Endothelial cell of umbilical vein (primary cell): ENCODE measurements around the gene TTBK1. TPM values are rescaled to one million over a fixed set of nuclear protein-coding genes. Genes with fewer than 3 reads are reported as not detected.

Source experiments
- BruUV-seq: library from RNA; stranded (reverse); fragments of 400-500 nt; replicated peaks from 2 replicates; lab custom pipeline; 2021; lab: Mats Ljungman, UMichigan
- CTCF ChIA-PET: fragments of 300-600, 350-600 bp; sonication (Branson Sonifier 250); formaldehyde crosslinking; loops from one replicate; lab custom pipeline; 2021; ENCODE audit warnings: antibody characterized with exemption, inconsistent platforms; lab: Charles Lee
- POLR2A ChIA-PET: fragments of 300-600, 350-600 bp; sonication (Branson Sonifier 250); formaldehyde crosslinking; loops from one replicate; lab custom pipeline; 2021; ENCODE audit warnings: antibody characterized with exemption, inconsistent platforms; lab: Charles Lee
- DNase-seq: peaks from one replicate; pipeline ENCODE4 v3.0.0-alpha.2; 2011; ENCODE audit warnings: low read depth, low spot score
- FAIRE-seq: peaks from 2 replicates; lab custom pipeline; 2011; peaks lifted over from hg19 to GRCh38; lab: Jason Lieb, UNC
- H2AFZ ChIP-seq: 2 replicates; pipeline ENCODE4 v1.6.0; 2012; ENCODE audit warnings: low read depth, low read length, control low read depth, inconsistent platforms
- H3K27ac ChIP-seq: 2 replicates; pipeline ENCODE4 v1.5.1; 2011; ENCODE audit warnings: low read depth, mild to moderate bottlenecking, control low read depth, low read length, moderate library complexity; ENCODE audit not compliant: insufficient read depth
- H3K27me3 ChIP-seq, 2 experiments: 2 replicates each; pipeline versions ENCODE4 v1.6.0 to v1.6.1; 2011; ENCODE audit warnings: low read length in 2 of 2, mixed read lengths in 1 of 2; ENCODE audit not compliant: control insufficient read depth in 2 of 2, insufficient read depth in 2 of 2
- H3K36me3 ChIP-seq, 2 experiments: 2 replicates in 1 of 2; 3 replicates in 1 of 2; pipeline ENCODE4 v1.5.1; 2011; ENCODE audit warnings: low read length in 2 of 2, mild to moderate bottlenecking in 1 of 2, moderate library complexity in 1 of 2; ENCODE audit not compliant: control insufficient read depth in 2 of 2, insufficient read depth in 2 of 2; ENCODE audit errors: extremely low read depth in 1 of 2
- H3K4me1 ChIP-seq: 3 replicates; pipeline ENCODE4 v1.5.1; 2011; ENCODE audit warnings: mild to moderate bottlenecking, low read length; ENCODE audit not compliant: control insufficient read depth, insufficient read depth; ENCODE audit errors: extremely low read depth
- H3K4me2 ChIP-seq: 2 replicates; pipeline ENCODE4 v1.6.1; 2011; ENCODE audit warnings: low read length, control low read depth, mixed read lengths; ENCODE audit not compliant: insufficient read depth
- H3K4me3 ChIP-seq, 3 experiments: fragments of 200-600 bp in 1 of 3; sonication (generic), shearing (Covaris generic) in 1 of 3; replicated peaks in 1 of 3; 2 replicates each; pipeline ENCODE4 v1.5.1; 2011 to 2016; ENCODE audit warnings: control low read depth in 3 of 3, low read length in 3 of 3, mild to moderate bottlenecking in 2 of 3, inconsistent platforms in 1 of 3, low read depth in 1 of 3, moderate library complexity in 1 of 3; ENCODE audit not compliant: insufficient read depth in 1 of 3
- H3K79me2 ChIP-seq: 2 replicates; pipeline ENCODE4 v1.6.0; 2012; ENCODE audit warnings: low read length, inconsistent platforms; ENCODE audit not compliant: control insufficient read depth, insufficient read depth
- H3K9ac ChIP-seq: replicated peaks from 2 replicates; pipeline ENCODE3; 2011; ENCODE audit warnings: low read length, control low read depth; ENCODE audit not compliant: insufficient read depth; ENCODE audit errors: extremely low read depth
- H3K9me1 ChIP-seq: replicated peaks from 3 replicates; pipeline ENCODE4 v1.6.0; 2011; ENCODE audit warnings: mild to moderate bottlenecking, low read length; ENCODE audit not compliant: control insufficient read depth, insufficient read depth; ENCODE audit errors: extremely low read depth
- H3K9me3 ChIP-seq: replicated peaks from 2 replicates; pipeline ENCODE4 v1.5.1; 2012; ENCODE audit warnings: low read length, inconsistent platforms; ENCODE audit not compliant: control insufficient read depth, insufficient read depth
- H4K20me1 ChIP-seq: replicated peaks from 2 replicates; pipeline ENCODE3; 2011; ENCODE audit warnings: mild to moderate bottlenecking, low read length; ENCODE audit not compliant: control insufficient read depth, insufficient read depth; ENCODE audit errors: extremely low read depth
- CTCF ChIP-seq, 2 donors: IDR thresholded peaks; 1 replicate in 1 of 2; 2 replicates in 1 of 2; pipeline ENCODE4 v1.5.1; 2011; ENCODE audit warnings: low read length in 2 of 2, mild to moderate bottlenecking in 2 of 2, moderate library complexity in 2 of 2, control low read depth in 1 of 2, inconsistent platforms in 1 of 2, low read depth in 1 of 2; ENCODE audit not compliant: insufficient read depth in 1 of 2; ENCODE audit errors: extremely low read depth in 1 of 2
- FOS ChIP-seq: IDR thresholded peaks from 2 replicates; pipeline ENCODE4 v1.6.1; 2011; ENCODE audit warnings: mild to moderate bottlenecking, low read length, moderate library complexity, borderline replicate concordance; ENCODE audit not compliant: insufficient read depth
- GATA2 ChIP-seq: IDR thresholded peaks from 2 replicates; pipeline ENCODE4 v1.7.0; 2011; ENCODE audit warnings: low read depth, mild to moderate bottlenecking, moderate library complexity, mixed read lengths, low read length; ENCODE audit not compliant: insufficient read length, insufficient read depth
- JUN ChIP-seq: IDR thresholded peaks from 2 replicates; pipeline ENCODE4 v1.6.1; 2011; ENCODE audit warnings: borderline replicate concordance, low read depth; ENCODE audit not compliant: insufficient read length, insufficient read depth
- POLR2A ChIP-seq: IDR thresholded peaks from 2 replicates; pipeline ENCODE4 v1.6.1; 2012; ENCODE audit warnings: low read depth, mild to moderate bottlenecking, control low read depth, low read length
- POLR2AphosphoS5 ChIP-seq: IDR thresholded peaks from 2 replicates; pipeline ENCODE4 v1.6.1; 2012; ENCODE audit warnings: low read depth, mild to moderate bottlenecking, control low read depth, low read length, moderate library complexity; ENCODE audit not compliant: insufficient read depth
- dilution Hi-C: fragments of 300-500 bp; cut with MboI; formaldehyde crosslinking; loops from one replicate; pipeline ENCODE4 v1.15.0; 2019; ENCODE audit warnings: low sequenced_read_pairs; ENCODE audit not compliant: extremely low pct_ligation_motif_present
- intact Hi-C: fragments of 100-400 bp; cut with micrococcal nuclease; formaldehyde crosslinking; loops from one replicate; pipeline ENCODE4 v1.10.0; 2022
- polyA plus RNA-seq, 4 experiments: library from polyadenylated mRNA; depleted of rRNA in 3 of 4; stranded (reverse) in 3 of 4; unstranded in 1 of 4; fragments of >200 nt; gene quantifications; 2 replicates each; pipeline versions ENCODE4 v1.2.1 to v1.2.3, GENCODE V29; 2011 to 2012; ENCODE audit warnings: missing spikeins in 1 of 4
- total RNA-seq: library from RNA; stranded (reverse); gene quantifications from 2 replicates; pipeline ENCODE4 v1.2.3, GENCODE V29; 2021

TTBK1 gene
- total and polyA plus RNA-seq, 2 donors (not counting 3 experiments of a cell fraction or from before 2014, with no cell fraction given): 0.06 TPM; not detected in 1

GRCh38 chr6:43219814-43220213, 23.5 kb upstream of the TTBK1 start:
- H3K27me3 ChIP-seq: no peaks in the 10 kb centered on the region
- H3K9me1 ChIP-seq: no peaks in the 10 kb centered on the region
- H3K36me3 ChIP-seq: peaks cover 0 to 31% of the 10 kb centered on the region in 2 experiments
- no peaks in the 10 kb centered on the region for H4K20me1 ChIP-seq
- TF ChIP-seq JUN: no peak
- no peak for TF ChIP-seq POLR2A
- TF ChIP-seq GATA2: no peak
- TF ChIP-seq CTCF (IDR thresholded peaks at IDR 0.05; ENCODE audit: extremely low read depth in 1 of 2, insufficient read depth in 1 of 2, low read depth in 1 of 2, low read length in 2 of 2): no peak
- TF ChIP-seq FOS: no peak
- no peak for TF ChIP-seq POLR2AphosphoS5
- no peaks in the 10 kb centered on the region for H3K79me2 ChIP-seq
- no peaks in the 10 kb centered on the region for H3K9me3 ChIP-seq
- H3K9ac ChIP-seq: no peak overlapping the region
- DNase-seq (no peak), FAIRE-seq (no peak)
- dilution Hi-C loops (no loop called here), intact Hi-C loops (no loop called here)
- no TSS peak for BruUV-seq
- H3K27ac ChIP-seq: no peak overlapping the region
- ChIA-PET CTCF (interaction anchor here (3.0 kb wide), 1 partner anchor 9 kb away, joined by 16 read pairs; the partner anchor contains the start of gene DNPH1), POLR2A (no interaction called here)
- H3K4me1 ChIP-seq: peaks cover 3% of the 10 kb centered on the region
- H3K4me3 ChIP-seq: no peak overlapping the region
- H3K4me2 ChIP-seq: no peak overlapping the region
- H2AFZ ChIP-seq: no peak overlapping the region
